NK-92 treated with Interleukin-12 subunit alpha and Interleukin-12 subunit beta, amount 100 ng/mL, for 24 hours (cell line): ENCODE results near the gene ERGIC1.
"Not testable (repeated sequence)": the region's sequence is repeated elsewhere in the genome, so short reads cannot be mapped to it uniquely, and the experiment has no call there.

ENCODE experiments used
- DNase-seq: peaks from one replicate; lab custom pipeline; 2025; lab: John Stamatoyannopoulos, UW

The ERGIC1 gene

DNA sequence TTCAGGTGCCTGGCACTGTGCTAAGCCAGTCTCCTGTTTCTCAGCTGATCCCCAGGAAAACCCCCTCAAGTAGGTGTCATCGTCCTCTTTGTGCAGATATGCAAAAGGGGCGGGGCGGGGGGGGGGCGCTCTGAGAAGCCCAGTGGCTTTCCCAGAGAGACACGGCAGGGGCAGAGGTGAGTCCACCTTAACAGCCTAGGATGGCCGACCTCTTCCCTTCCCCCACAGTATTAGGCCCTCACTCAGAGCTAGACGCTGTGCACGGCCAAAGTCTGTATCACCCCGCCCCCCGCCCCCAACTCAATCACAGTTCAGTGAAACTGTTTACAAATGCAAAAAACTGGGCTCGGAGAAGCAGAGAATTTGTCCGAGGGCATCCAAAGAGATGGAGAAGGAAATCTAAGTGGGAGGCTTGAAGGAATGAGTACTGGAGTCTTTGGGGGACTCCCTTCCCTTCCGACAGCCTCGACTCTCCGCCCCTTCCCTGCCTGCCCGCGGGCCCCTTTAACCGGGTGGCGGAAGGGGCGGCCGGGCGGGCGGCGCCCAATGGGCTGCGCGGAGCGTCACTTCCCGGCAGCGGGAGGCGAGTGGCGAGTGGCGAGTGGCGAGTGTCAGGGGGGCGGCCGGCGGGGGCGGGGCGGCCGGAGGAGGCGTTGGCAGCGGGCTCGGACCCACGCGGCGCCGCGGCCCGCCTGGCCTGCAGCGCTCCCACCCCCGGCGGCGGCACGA lies at the start of gene ERGIC1:
ERGIC1 (plus strand) TSS at position 566 of the 729 bp plus-strand sequence; CDS start at position 729, 163 bp downstream.
- DNase-seq = peak; percentile 67

DNA sequence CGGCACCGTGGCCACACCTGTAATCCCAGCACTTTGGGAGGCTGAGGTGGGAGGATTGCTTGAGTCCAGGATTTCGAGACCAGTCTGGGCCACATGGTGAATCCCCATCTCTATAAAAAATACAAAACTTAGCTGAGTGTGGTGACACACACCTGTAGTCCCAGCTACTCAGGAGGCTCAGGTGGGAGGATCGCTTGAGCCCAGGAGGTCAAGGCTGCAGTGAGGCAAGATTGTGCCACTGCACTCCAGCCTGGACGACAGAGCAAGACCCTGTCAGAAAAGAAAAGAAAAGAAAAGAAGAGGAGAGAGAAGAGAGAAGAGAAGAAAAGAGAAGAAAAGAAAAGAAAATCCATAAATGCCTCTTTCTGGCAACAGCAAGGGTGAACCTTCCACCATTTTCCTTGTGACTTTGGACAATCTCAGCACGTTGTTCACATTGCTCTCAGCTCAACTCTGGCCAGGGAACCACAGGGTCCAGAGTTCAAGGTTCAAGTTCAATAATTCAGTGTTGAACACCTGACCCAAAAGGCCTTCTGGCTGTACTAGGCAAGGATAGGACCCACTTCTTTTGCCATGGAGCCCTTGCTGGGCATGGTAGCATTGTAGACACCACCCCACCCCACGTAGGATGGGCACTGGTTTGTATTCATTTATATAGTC lies 48.5 kb upstream of the ERGIC1 start:
- no peak for DNase-seq

DNA sequence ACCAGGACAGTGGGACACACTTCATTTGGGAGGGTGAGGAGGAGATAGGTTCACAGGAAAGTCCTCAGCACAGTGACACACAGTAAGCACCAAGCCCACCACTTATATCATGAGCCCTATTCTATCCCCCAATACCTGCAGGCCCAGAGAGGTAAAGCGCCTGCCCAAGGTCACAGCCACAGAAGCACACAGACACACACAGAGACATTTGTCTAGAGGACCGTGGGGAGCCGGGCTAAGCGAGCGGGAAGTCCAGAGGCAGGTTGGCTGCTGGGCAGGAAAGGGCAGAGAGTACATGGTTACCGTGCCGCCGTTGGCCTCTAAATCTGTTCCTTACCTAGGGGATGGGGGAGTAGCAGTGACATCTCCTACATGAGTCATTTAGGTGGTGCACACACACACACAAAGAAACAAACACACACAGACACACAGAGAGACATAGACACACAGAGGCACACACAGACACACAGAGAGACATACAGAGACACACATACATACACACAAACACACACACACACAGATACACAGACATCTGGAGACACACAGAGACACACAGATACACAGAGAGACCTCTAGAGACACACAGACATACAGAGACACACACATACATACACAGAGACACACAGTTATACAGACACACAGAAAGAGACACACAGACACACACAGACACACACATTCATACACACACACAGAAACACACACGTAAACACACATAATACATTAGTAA lies 47.2 kb upstream of the ERGIC1 start:
- no peak for DNase-seq

- not testable (repeated sequence) for DNase-seq
Observed at GRCh38 chr5:172787538-172787937, 46.5 kb upstream of the ERGIC1 start.

- DNase-seq = no peak
Observed at GRCh38 chr5:172788771-172789686, 45.0 kb upstream of the ERGIC1 start.

GRCh38 chr5:172789687-172790495 lies 44.2 kb upstream of the ERGIC1 start:
- no peak for DNase-seq

DNA sequence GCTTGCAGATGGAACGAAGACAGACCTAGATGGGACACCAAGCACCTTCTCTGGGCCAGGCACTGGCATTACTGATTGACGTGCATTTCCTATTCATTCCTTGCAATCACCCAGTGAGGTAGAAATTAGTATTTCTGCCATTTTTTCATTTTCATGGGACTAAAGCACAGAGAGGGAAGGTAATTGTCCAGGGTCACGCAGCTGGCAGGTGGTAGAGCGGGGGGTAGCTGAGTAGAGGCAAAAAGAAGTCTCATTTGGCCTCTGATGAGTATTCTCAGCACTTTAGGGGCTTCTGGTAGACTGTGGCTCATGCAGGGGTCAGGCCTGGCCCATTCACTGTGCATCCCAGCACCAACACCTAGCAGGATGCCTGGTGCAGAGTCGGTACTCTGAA lies 43.6 kb upstream of the ERGIC1 start:
- DNase-seq = no peak

DNA sequence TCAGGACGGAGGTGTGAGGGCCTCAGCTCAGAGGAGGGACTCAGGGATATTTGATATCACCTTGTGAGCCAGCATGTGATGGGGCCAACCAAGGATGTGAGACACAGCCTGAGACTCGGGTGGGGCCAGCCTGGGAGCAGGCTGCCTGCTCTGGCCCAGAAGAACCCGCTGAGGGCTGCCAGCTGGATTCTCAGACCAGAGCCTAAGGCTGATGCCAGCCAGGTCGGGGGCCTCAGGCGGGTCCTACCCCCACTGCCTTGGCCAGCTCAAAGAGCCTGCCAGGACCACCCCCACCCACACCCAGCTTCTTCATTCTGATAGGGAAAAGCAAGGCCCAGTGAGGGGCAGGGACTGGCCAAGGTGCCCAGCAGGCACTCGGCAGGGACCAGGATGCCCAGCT lies 42.8 kb upstream of the ERGIC1 start:
- DNase-seq = no peak

- DNase-seq = no peak
Observed at GRCh38 chr5:172791726-172792445, 42.2 kb upstream of the ERGIC1 start.

GRCh38 chr5:172792701-172793570 lies 41.1 kb upstream of the ERGIC1 start:
- DNase-seq = no peak

DNA sequence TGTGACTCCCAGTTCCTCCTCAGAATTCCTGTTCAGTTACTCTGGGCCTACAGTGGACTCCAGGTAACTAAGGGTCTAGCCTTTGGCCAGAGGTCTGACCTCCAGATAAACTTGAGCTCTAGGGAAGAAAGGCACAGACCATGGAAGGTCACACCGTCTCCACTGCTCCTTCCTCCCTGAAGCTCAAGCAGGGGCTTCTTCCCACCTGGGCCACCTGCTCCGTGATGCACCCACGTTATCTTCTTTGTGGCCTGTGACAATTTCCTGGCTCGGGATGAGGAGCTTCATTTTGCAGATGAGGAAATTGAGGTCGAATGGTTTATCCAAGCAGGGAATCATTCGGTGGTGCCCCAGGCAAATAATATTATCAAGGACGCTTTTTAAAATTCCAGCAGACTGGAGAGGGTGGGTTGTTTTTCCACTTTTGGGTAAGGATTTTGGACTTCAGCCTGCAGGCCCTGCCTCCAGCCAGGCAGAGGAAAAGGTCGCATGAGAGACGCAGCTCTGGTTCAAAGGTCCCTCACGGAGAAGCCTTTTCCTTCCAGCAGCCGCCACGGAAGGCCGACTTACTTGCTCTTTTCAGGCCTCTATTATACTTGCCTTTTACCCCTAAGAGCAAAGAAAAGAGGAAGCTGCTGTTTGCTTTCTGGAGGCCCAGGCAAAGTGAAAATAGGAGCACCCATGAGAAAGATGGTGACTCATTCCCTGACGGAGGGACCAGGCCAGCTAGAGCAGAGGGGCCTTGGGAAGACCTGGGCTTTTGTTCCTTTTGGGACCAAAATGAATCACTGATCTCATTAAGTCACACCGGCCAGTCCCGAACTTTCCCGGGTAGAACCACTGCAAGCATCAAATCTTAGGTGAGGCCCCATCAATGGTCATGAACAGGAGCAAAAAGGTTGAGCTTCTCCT lies 40.2 kb upstream of the ERGIC1 start:
- no peak for DNase-seq

GRCh38 chr5:172795318-172795977 lies 38.6 kb upstream of the ERGIC1 start:
- DNase-seq = no peak

DNA sequence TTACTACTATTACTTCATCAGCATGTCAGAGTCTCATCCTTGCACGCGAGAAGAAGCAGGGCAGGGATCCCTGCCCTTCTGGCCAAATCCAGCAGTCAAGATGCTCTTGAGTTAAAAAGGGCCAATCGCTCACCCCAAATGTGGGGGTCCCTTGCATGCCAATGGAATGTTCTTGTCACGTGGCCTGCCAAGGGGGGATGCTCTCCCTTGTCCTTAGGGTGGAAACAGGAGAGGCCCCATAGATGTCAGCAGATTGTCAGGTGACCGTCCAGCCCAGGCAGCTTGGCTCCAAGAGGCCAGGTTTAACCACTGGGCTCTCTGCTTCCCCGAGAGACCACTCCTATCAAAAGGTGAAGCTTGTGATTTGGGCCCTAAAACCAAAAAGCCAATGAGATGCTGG lies 37.7 kb upstream of the ERGIC1 start:
- DNase-seq = no peak

- no peak for DNase-seq
Observed at GRCh38 chr5:172797771-172798191, 36.3 kb upstream of the ERGIC1 start.

DNA sequence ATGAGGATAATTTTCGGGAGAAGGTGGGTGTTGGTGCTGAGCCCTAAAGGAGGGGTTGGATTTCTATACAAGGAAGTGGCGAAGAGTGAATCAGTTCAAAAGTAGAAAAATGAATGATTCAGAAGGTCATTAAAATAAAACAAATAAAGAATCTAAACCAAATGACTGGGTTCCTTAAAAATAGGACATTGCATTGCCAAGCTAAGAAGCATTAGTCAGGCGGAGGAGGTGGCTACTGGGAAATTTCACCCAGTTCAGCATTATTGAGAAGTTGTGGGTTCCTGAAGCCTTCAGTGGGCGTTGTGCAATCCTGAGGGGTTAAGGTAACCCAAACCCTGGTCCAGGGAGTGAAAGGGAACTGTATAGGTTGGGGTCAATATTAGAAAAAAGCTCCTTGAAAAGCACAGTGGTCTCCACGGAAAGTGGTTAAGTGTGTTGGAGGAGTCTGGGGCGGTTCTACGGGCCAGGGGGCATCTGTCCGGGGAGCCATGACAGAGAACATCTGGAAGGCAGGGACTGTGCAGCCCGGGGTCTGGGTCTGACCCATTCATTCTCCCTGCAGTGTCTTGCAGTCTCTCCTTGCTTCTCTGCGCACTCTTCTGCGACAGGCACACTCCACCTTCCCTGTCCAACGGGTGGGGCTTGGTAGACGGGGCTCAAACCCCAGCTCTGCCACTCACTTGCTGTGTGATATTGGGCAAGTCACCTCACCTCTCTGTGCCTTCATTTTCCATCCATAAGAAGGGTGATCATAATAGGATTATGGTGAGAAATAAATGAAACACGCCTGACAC lies 35.4 kb upstream of the ERGIC1 start:
- no peak for DNase-seq

DNA sequence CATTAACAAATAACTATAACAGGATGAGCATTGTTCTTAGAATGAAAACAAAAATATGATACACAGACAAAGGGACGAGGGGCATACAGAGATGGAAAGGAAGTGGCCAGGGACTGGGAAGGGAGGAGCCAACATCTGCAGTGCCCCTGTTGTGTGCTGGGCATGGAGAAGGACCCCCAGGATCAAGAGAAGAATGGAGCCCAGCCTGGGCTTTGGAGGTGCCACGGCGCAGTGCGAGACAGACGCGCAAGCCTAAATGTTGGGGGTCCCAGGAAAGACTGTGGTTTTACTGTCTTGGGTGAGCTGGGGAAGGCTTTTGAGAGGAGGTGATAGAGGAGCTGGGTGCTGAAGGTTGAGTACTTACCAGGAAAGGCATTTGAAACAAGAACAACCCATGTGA lies 34.6 kb upstream of the ERGIC1 start:
- DNase-seq = no peak

DNA sequence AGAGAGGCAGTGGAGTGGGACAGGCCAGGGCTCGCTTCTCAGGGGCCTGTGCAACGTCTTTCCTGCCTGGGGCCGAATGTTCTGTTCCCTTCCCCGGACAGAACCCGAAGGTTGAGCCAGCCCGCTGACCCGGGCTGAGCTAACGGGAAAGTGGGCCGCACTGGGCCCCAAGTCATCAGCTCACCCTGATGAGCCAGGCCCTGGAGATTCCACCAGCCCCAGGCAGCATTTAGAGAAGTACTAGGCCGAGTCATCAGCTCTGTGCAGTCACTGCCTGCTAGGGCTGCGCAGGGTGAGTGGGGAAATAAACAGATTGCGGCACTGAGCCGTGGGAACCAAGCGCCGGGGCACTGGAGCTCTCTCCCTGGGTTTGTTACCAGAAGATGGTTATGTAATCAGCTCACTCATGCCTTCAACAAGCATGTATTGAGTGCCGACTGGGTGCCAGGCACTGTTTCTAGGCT lies 33.9 kb upstream of the ERGIC1 start:
- no peak for DNase-seq
